Activated naive CD4-positive, alpha-beta T cell treated with anti-CD3 and anti-CD28 coated beads for 36 hours (primary cell): ENCODE measurements around the gene DOC2B. TPM values are rescaled to one million over a fixed set of nuclear protein-coding genes. Genes with fewer than 3 reads are reported as not detected.

Experiments
- CTCF ChIA-PET: fragments of 350-600 bp; sonication (Branson Sonifier 250); formaldehyde crosslinking; loops from one replicate; lab custom pipeline; 2021; ENCODE audit warnings: antibody characterized with exemption; lab: Charles Lee
- DNase-seq: peaks from one replicate; pipeline ENCODE4 v3.0.0-alpha.2; 2020
- H3K27ac Mint-ChIP-seq: one replicate; pipeline ENCODE4 v1.8.0; 2021; ENCODE audit warnings: mild to moderate bottlenecking, mixed read lengths
- H3K27me3 Mint-ChIP-seq: one replicate; pipeline ENCODE4 v1.8.0; 2021; ENCODE audit warnings: low read depth, mixed read lengths
- H3K36me3 Mint-ChIP-seq: one replicate; pipeline ENCODE4 v1.8.0; 2021; ENCODE audit warnings: low read depth, mixed read lengths
- H3K4me1 Mint-ChIP-seq: one replicate; pipeline ENCODE4 v1.8.0; 2021; ENCODE audit warnings: low read depth, mixed read lengths
- H3K4me3 Mint-ChIP-seq: one replicate; pipeline ENCODE4 v1.8.0; 2021; ENCODE audit warnings: mild to moderate bottlenecking, moderate library complexity, mixed read lengths
- H3K9me3 Mint-ChIP-seq: one replicate; pipeline ENCODE4 v1.8.0; 2021; ENCODE audit warnings: mixed read lengths
- intact Hi-C: fragments of 100-400 bp; cut with micrococcal nuclease; formaldehyde crosslinking; loops from one replicate; pipeline ENCODE4 v1.15.1; 2023
- total RNA-seq, 2 experiments: library from RNA; stranded (reverse); gene quantifications; one replicate each; pipeline ENCODE4 v1.2.3, GENCODE V29; 2021

DOC2B gene
- total RNA-seq, 2 experiments from 2014 or later: 0.14 TPM; not detected in 1

GRCh38 chr17:149897-150584 is 31.4 kb downstream of the DOC2B start:
- H3K9me3 Mint-ChIP-seq: no peaks in the 10 kb centered on the region
- H3K4me3 Mint-ChIP-seq: no peak overlapping the region
- no peak overlapping the region for H3K27ac Mint-ChIP-seq
- intact Hi-C loops: no loop called here
- no peaks in the 10 kb centered on the region for H3K27me3 Mint-ChIP-seq
- DNase-seq: no peak
- CTCF ChIA-PET: interaction anchor here (0.9 to 1.2 kb wide), 2 partner anchors 43 to 549 kb away, joined by 3 to 4 read pairs; no protein-coding TSS in a partner anchor
- no peaks in the 10 kb centered on the region for H3K4me1 Mint-ChIP-seq
- no peaks in the 10 kb centered on the region for H3K36me3 Mint-ChIP-seq

DNA sequence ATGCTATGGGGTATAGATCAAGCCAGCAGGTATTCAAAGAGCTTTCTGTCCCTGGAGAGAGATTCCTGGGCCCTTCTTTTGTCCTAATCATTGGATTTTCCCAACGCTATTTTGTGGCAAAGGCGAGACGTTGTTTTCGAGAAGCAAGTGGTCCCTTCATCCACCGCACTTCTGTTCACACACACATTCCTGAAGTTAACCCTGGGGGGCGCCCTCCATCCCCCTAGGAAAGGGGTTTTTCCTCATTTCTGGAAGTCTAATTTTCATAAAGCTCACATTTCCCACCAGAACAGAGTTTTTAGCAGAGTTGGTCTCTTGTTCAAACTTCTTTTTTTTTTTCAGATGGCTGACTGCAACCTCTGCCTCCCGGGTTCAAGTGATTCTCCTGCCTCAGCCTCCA is 32.2 kb downstream of the DOC2B start:
- peak; percentile 1 for DNase-seq

GRCh38 chr17:148757-149156 is 32.7 kb downstream of the DOC2B start:
- H3K4me3 Mint-ChIP-seq: no peak overlapping the region
- no peak for DNase-seq
- intact Hi-C loops: no loop called here
- no peaks in the 10 kb centered on the region for H3K36me3 Mint-ChIP-seq
- H3K4me1 Mint-ChIP-seq: no peaks in the 10 kb centered on the region
- CTCF ChIA-PET: interaction anchor here (0.7 to 0.9 kb wide), 2 partner anchors 121 to 551 kb away, joined by 4 to 6 read pairs; no protein-coding TSS in a partner anchor
- no peaks in the 10 kb centered on the region for H3K9me3 Mint-ChIP-seq
- H3K27ac Mint-ChIP-seq: no peak overlapping the region
- no peaks in the 10 kb centered on the region for H3K27me3 Mint-ChIP-seq

More for the DNA sequence above, 32.2 kb downstream of the DOC2B start:
- no peaks in the 10 kb centered on the region for H3K4me1 Mint-ChIP-seq
- H3K9me3 Mint-ChIP-seq: no peaks in the 10 kb centered on the region
- intact Hi-C loops: no loop called here
- H3K27me3 Mint-ChIP-seq: no peaks in the 10 kb centered on the region
- no peak overlapping the region for H3K27ac Mint-ChIP-seq
- CTCF ChIA-PET: interaction anchor here (0.7 to 0.9 kb wide), 2 partner anchors 120 to 550 kb away, joined by 4 to 6 read pairs; no protein-coding TSS in a partner anchor
- H3K4me3 Mint-ChIP-seq: no peak overlapping the region
- H3K36me3 Mint-ChIP-seq: no peaks in the 10 kb centered on the region

DNA sequence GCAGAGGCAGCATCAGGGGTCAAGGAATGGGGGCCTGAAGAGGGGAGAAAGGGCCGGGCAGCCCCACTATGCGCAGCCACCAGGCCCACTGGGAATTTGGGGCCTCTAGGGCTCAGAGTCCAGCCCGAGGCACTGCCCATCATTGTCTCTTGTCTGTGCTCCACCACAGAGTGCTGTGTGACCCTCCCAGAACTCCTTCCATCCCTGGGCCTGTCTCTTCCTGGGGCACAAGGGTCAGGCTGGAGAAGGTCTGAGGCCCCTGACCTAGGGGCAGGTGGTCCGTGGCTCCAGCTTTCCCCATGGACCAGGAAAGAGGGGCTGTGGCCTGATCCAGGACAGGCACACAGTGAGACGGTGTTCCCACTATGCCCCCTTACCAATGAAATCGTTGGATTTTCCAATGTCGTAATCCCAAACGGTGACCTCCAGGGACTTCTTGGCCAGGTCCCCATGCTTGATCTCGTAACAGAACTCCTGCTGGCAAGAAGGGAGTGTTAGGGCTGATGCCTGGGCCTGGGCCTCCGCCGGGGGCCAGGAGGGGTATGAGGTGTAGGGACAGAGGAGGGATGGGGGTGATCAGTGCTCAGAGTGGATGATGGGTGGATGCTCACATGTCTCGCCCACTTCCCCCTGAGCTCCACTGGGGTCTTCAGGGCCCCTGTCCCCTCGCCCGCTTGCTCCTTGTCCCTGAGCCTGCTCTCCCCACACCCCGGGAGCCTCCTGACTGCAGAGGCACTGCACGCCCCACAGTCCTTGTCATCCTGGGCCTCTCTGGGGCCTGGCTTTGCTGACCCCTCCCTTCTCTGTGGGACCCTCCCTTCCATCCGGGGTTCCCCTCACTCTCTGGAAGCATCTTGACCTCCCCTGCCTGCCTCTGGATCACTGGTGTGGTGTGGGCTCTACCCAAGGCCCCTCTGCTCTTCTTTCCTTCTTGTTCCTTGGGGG is 33.4 kb downstream of the DOC2B start:
- H3K36me3 Mint-ChIP-seq: no peaks in the 10 kb centered on the region
- H3K27ac Mint-ChIP-seq: no peak overlapping the region
- H3K4me1 Mint-ChIP-seq: no peaks in the 10 kb centered on the region
- no peaks in the 10 kb centered on the region for H3K9me3 Mint-ChIP-seq
- no peak overlapping the region for H3K4me3 Mint-ChIP-seq
- intact Hi-C loops: no loop called here
- CTCF ChIA-PET: no interaction called here
- DNase-seq: peak; percentile 2
- H3K27me3 Mint-ChIP-seq: no peaks in the 10 kb centered on the region

- H3K4me3 Mint-ChIP-seq: no peak overlapping the region
- no peak overlapping the region for H3K27ac Mint-ChIP-seq
- CTCF ChIA-PET: no interaction called here
Observed at GRCh38 chr17:146983-147761, 34.3 kb downstream of the DOC2B start.

DNA sequence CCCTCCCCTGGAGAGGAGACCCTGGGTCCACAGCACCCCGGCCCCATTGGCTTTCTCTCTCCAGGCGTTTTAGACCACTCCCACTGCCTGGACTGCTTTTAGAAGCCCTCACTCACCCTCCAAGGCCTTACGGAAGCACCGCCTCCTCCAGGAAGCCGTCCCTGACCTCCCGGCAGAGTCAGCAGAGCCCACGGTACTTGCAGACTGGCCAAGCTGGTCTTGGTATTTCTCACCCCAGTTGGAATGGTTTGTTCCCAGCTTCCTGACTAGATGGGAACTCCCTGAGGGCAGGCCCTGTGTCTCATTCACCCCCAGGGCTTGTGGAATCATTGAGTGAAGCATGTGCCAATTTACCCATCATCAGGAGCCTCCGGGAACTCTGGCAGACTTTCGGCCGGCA is 34.9 kb downstream of the DOC2B start:
- DNase-seq: no peak
- Mint-ChIP-seq H3K27me3 (no peaks in the 10 kb centered on the region), H3K27ac (no peak overlapping the region), H3K36me3 (no peaks in the 10 kb centered on the region), H3K9me3 (no peaks in the 10 kb centered on the region), H3K4me1 (no peaks in the 10 kb centered on the region), H3K4me3 (no peak overlapping the region)
- CTCF ChIA-PET: no interaction called here
- intact Hi-C loops: no loop called here

More at GRCh38 chr17:146983-147761, 34.3 kb downstream of the DOC2B start:
- Mint-ChIP-seq H3K36me3 (no peaks in the 10 kb centered on the region), H3K4me1 (no peaks in the 10 kb centered on the region), H3K27me3 (no peaks in the 10 kb centered on the region), H3K9me3 (no peaks in the 10 kb centered on the region)
- no peak for DNase-seq
- intact Hi-C loops: no loop called here

DNA sequence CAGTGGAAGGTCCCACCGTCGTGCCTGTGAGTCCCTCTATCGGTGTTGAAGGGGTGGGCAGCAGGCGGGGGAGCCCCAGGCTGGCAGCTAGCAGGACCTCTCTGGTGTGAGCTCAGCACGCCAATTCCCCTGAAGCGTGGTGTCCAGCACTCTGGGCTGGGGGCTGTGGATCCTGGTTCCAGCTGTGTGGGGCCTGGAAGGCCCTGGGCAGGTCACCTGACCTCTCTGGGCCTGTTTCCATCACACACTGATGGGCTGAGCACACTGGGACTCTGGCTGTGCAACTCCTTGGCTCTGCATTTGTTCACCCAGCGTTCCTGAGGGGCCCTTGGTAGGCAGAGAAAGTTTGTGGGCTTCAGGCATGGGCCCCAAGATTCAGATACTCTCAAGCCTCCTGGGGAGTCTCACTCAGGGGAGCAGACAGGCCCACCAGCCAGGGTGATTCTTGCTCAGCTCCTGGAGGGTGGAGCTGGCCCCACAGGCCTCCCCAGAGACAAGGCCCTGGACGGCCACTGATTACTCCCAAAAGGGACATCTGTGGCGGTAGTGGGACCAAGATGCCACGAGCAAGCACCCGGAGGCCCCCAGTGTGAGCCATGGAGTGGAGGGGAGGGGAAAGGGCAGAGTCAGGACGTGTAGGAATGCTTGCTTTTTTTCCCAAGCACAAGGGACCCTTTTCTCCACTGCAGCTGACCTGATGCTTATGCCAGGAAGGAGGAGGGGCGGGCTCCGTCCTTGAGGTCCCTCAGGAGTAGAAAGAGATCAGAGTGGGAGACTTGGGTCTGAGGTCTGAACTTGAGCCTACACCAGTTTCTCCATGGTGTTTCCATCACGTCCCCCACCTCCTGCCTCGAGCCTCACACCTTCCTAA is 35.5 kb downstream of the DOC2B start:
- Mint-ChIP-seq H3K4me1 (no peaks in the 10 kb centered on the region), H3K4me3 (no peak overlapping the region), H3K27ac (no peak overlapping the region), H3K27me3 (no peaks in the 10 kb centered on the region), H3K36me3 (no peaks in the 10 kb centered on the region), H3K9me3 (no peaks in the 10 kb centered on the region)
- DNase-seq: no peak
- CTCF ChIA-PET: interaction anchor here (0.9 kb wide), 1 partner anchor 554 kb away, joined by 3 read pairs; no protein-coding TSS in a partner anchor
- intact Hi-C loops: loop anchor here (2.0 kb wide), 1 partner anchor 239 kb away; no protein-coding TSS in a partner anchor

DNA sequence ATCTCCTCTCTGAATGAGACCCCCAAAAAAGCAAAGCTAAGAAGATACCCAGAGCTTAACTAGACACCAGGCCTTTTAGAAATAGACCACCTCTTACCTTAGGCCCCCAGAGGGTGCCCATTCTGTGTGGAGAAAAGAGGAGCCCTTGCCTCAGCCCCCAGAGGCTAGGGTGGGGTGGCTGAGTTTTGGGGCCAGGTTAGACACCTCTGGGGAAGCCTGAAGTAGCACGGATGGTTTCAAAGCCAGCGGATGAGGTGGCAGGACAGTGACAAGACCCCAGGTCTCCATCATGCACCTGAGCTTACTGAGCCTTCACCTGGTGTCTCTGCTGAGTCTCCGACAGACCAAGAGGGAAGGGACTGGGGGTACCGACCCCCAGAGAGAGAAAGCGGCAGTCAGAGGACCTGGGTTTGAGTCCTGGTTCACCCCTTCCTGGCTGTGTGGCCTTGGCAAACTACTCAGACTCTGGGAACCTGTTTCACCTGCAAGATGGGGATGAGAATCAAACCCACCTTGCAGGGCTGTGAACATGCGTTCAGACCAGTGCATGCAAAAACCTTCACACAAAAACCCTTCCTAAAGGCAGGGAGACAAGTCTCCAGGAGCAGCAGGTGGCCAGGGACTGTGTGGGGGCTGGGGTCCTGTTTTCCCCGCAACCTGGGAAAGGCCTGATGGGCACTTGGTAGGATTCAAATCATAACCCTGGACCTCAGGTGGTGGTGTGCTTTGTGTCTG is 36.3 kb downstream of the DOC2B start:
- no peaks in the 10 kb centered on the region for H3K4me1 Mint-ChIP-seq
- H3K4me3 Mint-ChIP-seq: no peak overlapping the region
- CTCF ChIA-PET: interaction anchor here (0.9 kb wide), 1 partner anchor 555 kb away, joined by 3 read pairs; no protein-coding TSS in a partner anchor
- H3K9me3 Mint-ChIP-seq: no peaks in the 10 kb centered on the region
- intact Hi-C loops: loop anchor here (2.0 kb wide), 1 partner anchor 240 kb away; no protein-coding TSS in a partner anchor
- DNase-seq: no peak
- H3K36me3 Mint-ChIP-seq: no peaks in the 10 kb centered on the region
- H3K27me3 Mint-ChIP-seq: no peaks in the 10 kb centered on the region
- H3K27ac Mint-ChIP-seq: no peak overlapping the region

- Mint-ChIP-seq H3K27me3 (peaks cover 4% of the 10 kb centered on the region), H3K4me1 (no peaks in the 10 kb centered on the region), H3K9me3 (no peaks in the 10 kb centered on the region), H3K4me3 (no peak overlapping the region), H3K36me3 (no peaks in the 10 kb centered on the region), H3K27ac (no peak overlapping the region)
- DNase-seq: peak; percentile 88
- CTCF ChIA-PET: no interaction called here
- intact Hi-C loops: loop anchor here (2.0 kb wide), 2 partner anchors 241 to 837 kb away; no protein-coding TSS in a partner anchor
Observed at GRCh38 chr17:143785-144281, 37.6 kb downstream of the DOC2B start.

DNA sequence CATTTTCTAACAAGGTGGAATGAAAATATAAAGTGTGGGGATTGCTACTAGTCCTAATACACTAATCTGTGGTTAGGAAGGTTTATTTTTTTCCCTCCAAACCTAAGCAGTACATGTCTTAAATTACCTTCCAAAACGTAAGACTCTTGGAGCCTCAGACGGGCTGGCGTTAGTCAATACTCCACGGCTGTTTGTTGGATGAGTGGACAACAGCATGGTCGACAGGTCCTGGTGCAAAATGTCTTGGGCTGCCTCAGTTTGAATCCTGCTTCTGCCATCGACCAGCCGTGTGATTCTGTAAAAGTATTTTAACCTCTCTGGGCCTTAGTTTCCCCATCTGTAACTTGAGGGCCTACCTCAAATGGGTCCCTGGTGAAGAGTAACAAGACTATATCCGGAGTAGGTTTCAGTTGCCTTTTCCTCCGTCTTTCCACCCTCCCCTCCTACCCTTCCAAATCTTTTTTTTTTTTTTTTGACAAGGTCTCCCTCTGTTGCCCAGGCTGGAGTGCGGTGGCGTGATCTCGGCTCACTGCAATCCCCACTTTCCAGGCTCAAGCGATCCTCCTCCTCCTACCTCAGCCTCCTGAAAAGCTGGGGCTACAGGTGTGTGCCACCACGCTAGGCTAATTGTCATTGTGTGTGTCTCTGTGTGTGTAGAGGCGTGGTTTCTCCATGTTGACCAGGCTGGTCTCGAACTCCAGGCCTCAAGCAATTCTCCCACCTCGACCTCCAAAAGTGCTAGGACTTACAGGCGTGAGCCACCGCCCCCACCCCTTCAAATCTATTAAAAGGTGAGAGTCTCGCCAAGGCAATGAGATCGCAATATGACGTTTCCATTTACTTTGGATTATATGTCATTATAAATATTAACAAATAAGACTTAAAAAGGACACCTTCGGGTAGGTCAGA is 38.3 kb downstream of the DOC2B start:
- no peak for DNase-seq
- CTCF ChIA-PET: no interaction called here
- intact Hi-C loops: loop anchor here (2.0 kb wide), 1 partner anchor 838 kb away; no protein-coding TSS in a partner anchor
- Mint-ChIP-seq H3K27me3 (peaks cover 4% of the 10 kb centered on the region), H3K36me3 (no peaks in the 10 kb centered on the region), H3K9me3 (no peaks in the 10 kb centered on the region), H3K27ac (no peak overlapping the region), H3K4me3 (no peak overlapping the region), H3K4me1 (no peaks in the 10 kb centered on the region)
